Anterior cingulate cortex (tissue), 58 donors: ENCODE measurements around the gene IGF2.

ENCODE experiments used
- DNase-seq, 58 donors: peaks; one replicate each; lab custom pipeline; 2025; lab: John Stamatoyannopoulos, UW

The IGF2 gene

GRCh38 chr11:2155511-2155910, 16.3 kb upstream of the IGF2 start:
- DNase-seq: no peak

- DNase-seq: no peak
Measured at GRCh38 chr11:2154889-2155288, 15.7 kb upstream of the IGF2 start.

GRCh38 chr11:2154195-2154585, 15.0 kb upstream of the IGF2 start:
- DNase-seq: no peak

- no peak for DNase-seq
Measured at GRCh38 chr11:2153581-2154194, 14.5 kb upstream of the IGF2 start.

- peak in 54 of 58 donors; percentile 6 to 87 (median 51) for DNase-seq
Measured at GRCh38 chr11:2151500-2152257, 12.5 kb upstream of the IGF2 start.

- DNase-seq: no peak
Measured at GRCh38 chr11:2149864-2150847, 11.0 kb upstream of the IGF2 start.

- no peak for DNase-seq
Measured at GRCh38 chr11:2149460-2149859, 10.3 kb upstream of the IGF2 start.

GRCh38 chr11:2148595-2148994, 9.4 kb upstream of the IGF2 start:
- no peak for DNase-seq

GRCh38 chr11:2147391-2147790, 8.2 kb upstream of the IGF2 start:
- DNase-seq: no peak

GRCh38 chr11:2146051-2146450, 6.9 kb upstream of the IGF2 start:
- no peak for DNase-seq

- no peak for DNase-seq
Measured at GRCh38 chr11:2144544-2145248, 5.5 kb upstream of the IGF2 start.

- DNase-seq: no peak
Measured at GRCh38 chr11:2143799-2144543, 4.8 kb upstream of the IGF2 start.

GRCh38 chr11:2143477-2143798, 4.2 kb upstream of the IGF2 start:
- DNase-seq: no peak

- DNase-seq: no peak
Measured at GRCh38 chr11:2142762-2143202, 3.6 kb upstream of the IGF2 start.

GRCh38 chr11:2142300-2142759, 3.1 kb upstream of the IGF2 start:
- DNase-seq: no peak

GRCh38 chr11:2140411-2141400, 1.5 kb upstream of the IGF2 start:
- no peak for DNase-seq

- no peak for DNase-seq
Measured at GRCh38 chr11:2139621-2140337, 590 bp upstream of the IGF2 start.
